Mesenchymal stem cell (in vitro differentiated cells and primary cell): ENCODE data around the gene PYGB.

ENCODE experiments used
- DNase-seq: peaks from one replicate; pipeline ENCODE4 v3.0.0-alpha.2; 2013
- H2AFZ ChIP-seq: one replicate; pipeline ENCODE4 v1.6.1; 2013; ENCODE audit warnings: low read depth, mild to moderate bottlenecking, control low read depth, inconsistent platforms, low read length, moderate library complexity
- H2AK5ac ChIP-seq: 2 replicates; pipeline ENCODE4 v1.6.1; 2013; ENCODE audit warnings: low read length, moderate library complexity, mild to moderate bottlenecking, inconsistent platforms; ENCODE audit not compliant: severe bottlenecking
- H2BK120ac ChIP-seq: one replicate; pipeline ENCODE4 v1.6.1; 2013; ENCODE audit warnings: low read depth, mild to moderate bottlenecking, inconsistent platforms, low read length, moderate library complexity
- H2BK12ac ChIP-seq, 2 experiments: one replicate each; pipeline ENCODE4 v1.6.1; 2013; ENCODE audit warnings: inconsistent platforms in 2 of 2, low read length in 2 of 2, mild to moderate bottlenecking in 2 of 2, moderate library complexity in 2 of 2, control low read depth in 1 of 2
- H2BK15ac ChIP-seq: one replicate; pipeline ENCODE4 v1.6.1; 2013; ENCODE audit warnings: mild to moderate bottlenecking, low read depth, inconsistent platforms; ENCODE audit not compliant: poor library complexity, severe bottlenecking
- H2BK5ac ChIP-seq: 2 replicates; pipeline ENCODE4 v1.6.1; 2013; ENCODE audit warnings: low read depth, mild to moderate bottlenecking, low read length, control low read depth, inconsistent platforms; ENCODE audit not compliant: poor library complexity, severe bottlenecking
- H3K14ac ChIP-seq, 2 experiments: one replicate each; pipeline ENCODE4 v1.6.1; 2013; ENCODE audit warnings: inconsistent platforms in 2 of 2, low read length in 2 of 2, control low read depth in 1 of 2, mild to moderate bottlenecking in 1 of 2, moderate library complexity in 1 of 2
- H3K18ac ChIP-seq, 2 experiments: one replicate each; pipeline ENCODE4 v1.6.1; 2013; ENCODE audit warnings: inconsistent platforms in 2 of 2, low read length in 2 of 2, control low read depth in 1 of 2, low read depth in 1 of 2, mild to moderate bottlenecking in 1 of 2
- H3K23ac ChIP-seq, 2 experiments: one replicate each; pipeline ENCODE4 v1.6.1; 2013; ENCODE audit warnings: inconsistent platforms in 2 of 2, low read length in 2 of 2, mild to moderate bottlenecking in 2 of 2, moderate library complexity in 2 of 2, control low read depth in 1 of 2
- H3K27ac ChIP-seq: 2 replicates; pipeline ENCODE4 v1.5.1; 2013; ENCODE audit warnings: mild to moderate bottlenecking, moderate library complexity, low read length, control low read depth, inconsistent platforms; ENCODE audit not compliant: poor library complexity, severe bottlenecking
- H3K27me3 ChIP-seq, 2 experiments: 2 replicates each; pipeline versions ENCODE4 v1.6.1 to v1.7.0; 2013; ENCODE audit warnings: low read length in 2 of 2, mild to moderate bottlenecking in 2 of 2, moderate library complexity in 2 of 2, control low read depth in 1 of 2, inconsistent platforms in 1 of 2; ENCODE audit not compliant: control insufficient read depth in 1 of 2, insufficient read depth in 1 of 2
- H3K36me3 ChIP-seq, 2 experiments: 2 replicates each; pipeline versions ENCODE4 v1.6.1 to v1.7.0; 2013; ENCODE audit warnings: low read length in 2 of 2, control low read depth in 1 of 2, inconsistent platforms in 1 of 2, low read depth in 1 of 2, mild to moderate bottlenecking in 1 of 2; ENCODE audit not compliant: insufficient read depth in 2 of 2, control insufficient read depth in 1 of 2
- H3K4ac ChIP-seq, 2 experiments: one replicate each; pipeline ENCODE4 v1.6.1; 2013; ENCODE audit warnings: inconsistent platforms in 2 of 2, low read length in 2 of 2, mild to moderate bottlenecking in 2 of 2, moderate library complexity in 2 of 2, control low read depth in 1 of 2, low read depth in 1 of 2
- H3K4me1 ChIP-seq: 2 replicates; pipeline ENCODE4 v1.6.1; 2013; ENCODE audit warnings: low read depth, low read length, control low read depth; ENCODE audit not compliant: control insufficient read depth, insufficient read depth
- H3K4me2 ChIP-seq: 2 replicates; pipeline ENCODE4 v1.6.1; 2013; ENCODE audit warnings: low read length, mild to moderate bottlenecking, inconsistent platforms; ENCODE audit not compliant: poor library complexity, severe bottlenecking
- H3K4me3 ChIP-seq, 2 experiments: 2 replicates each; pipeline versions ENCODE4 v1.5.1 to v1.7.0; 2013; ENCODE audit warnings: low read length in 2 of 2, mild to moderate bottlenecking in 2 of 2, control low read depth in 1 of 2, low read depth in 1 of 2; ENCODE audit not compliant: insufficient read depth in 1 of 2
- H3K79me1 ChIP-seq: replicated peaks from 2 replicates; pipeline ENCODE4 v1.6.1; 2013; ENCODE audit warnings: mild to moderate bottlenecking, control low read depth, low read length, inconsistent platforms; ENCODE audit not compliant: poor library complexity, severe bottlenecking
- H3K9ac ChIP-seq: 2 replicates; pipeline ENCODE4 v1.7.0; 2013; ENCODE audit warnings: mild to moderate bottlenecking, low read length, moderate library complexity
- H3K9me3 ChIP-seq: 2 replicates; pipeline ENCODE4 v1.7.0; 2013; ENCODE audit warnings: mild to moderate bottlenecking, low read length; ENCODE audit not compliant: control insufficient read depth
- H4K8ac ChIP-seq: one replicate; pipeline ENCODE4 v1.6.1; 2013; ENCODE audit warnings: inconsistent platforms, mild to moderate bottlenecking, low read length, moderate library complexity
- H4K91ac ChIP-seq: one replicate; pipeline ENCODE4 v1.6.1; 2013; ENCODE audit warnings: mild to moderate bottlenecking, low read length, inconsistent platforms
- whole genome bisulfite sequencing: methylation state at CpG from one replicate; pipeline ENCODE4 v1.1.7; 2013; ENCODE audit warnings: mixed read lengths; 5-methylcytosine and 5-hydroxymethylcytosine counted together

Gene PYGB

GRCh38 chr20:25282796-25283195, 34.9 kb downstream of the PYGB start:
- Histone ChIP-seq H3K4me3 (no peak overlapping the region), H3K79me1 (peaks cover 46% of the 10 kb centered on the region), H2BK12ac (no peak overlapping the region), H3K9ac (no peak overlapping the region), H3K9me3 (no peaks in the 10 kb centered on the region), H2BK5ac (no peak overlapping the region), H3K23ac (no peak overlapping the region), H3K18ac (no peak overlapping the region), H3K27me3 (no peaks in the 10 kb centered on the region), H3K4ac (no peak overlapping the region), H2AK5ac (no peak overlapping the region), H3K27ac (no peak overlapping the region), H2BK120ac (no peak overlapping the region), H2AFZ (no peak overlapping the region), H3K4me2 (no peak overlapping the region), H3K4me1 (peaks cover 32% of the 10 kb centered on the region), H3K36me3 (peaks cover 97 to 100% of the 10 kb centered on the region in 2 experiments), H4K8ac (no peak overlapping the region), H3K14ac (no peak overlapping the region), H2BK15ac (no peak overlapping the region), H4K91ac (no peak overlapping the region)
- 91% methylated on average over 11 of the region's 11 CpGs for WGBS
- no peak for DNase-seq

- Histone ChIP-seq H2BK15ac (no peak overlapping the region), H2BK12ac (no peak overlapping the region), H3K9ac (no peak overlapping the region), H3K4me3 (no peak overlapping the region), H3K18ac (no peak overlapping the region), H2BK120ac (no peak overlapping the region), H3K4ac (no peak overlapping the region), H3K79me1 (peaks cover 50% of the 10 kb centered on the region), H4K91ac (no peak overlapping the region), H3K14ac (no peak overlapping the region), H2AK5ac (no peak overlapping the region), H2BK5ac (no peak overlapping the region), H3K27ac (no peak overlapping the region), H3K4me1 (peaks cover 34% of the 10 kb centered on the region), H2AFZ (no peak overlapping the region), H4K8ac (no peak overlapping the region), H3K36me3 (peaks cover 97 to 100% of the 10 kb centered on the region in 2 experiments), H3K4me2 (no peak overlapping the region), H3K9me3 (no peaks in the 10 kb centered on the region), H3K23ac (no peak overlapping the region), H3K27me3 (no peaks in the 10 kb centered on the region)
- WGBS = 97% methylated on average over 23 of the region's 24 CpGs
- DNase-seq = no peak
These were observed 35.5 kb downstream of the PYGB start for GRCh38 chr20:25283221-25283951.

- 96% methylated on average over 16 of the region's 17 CpGs for WGBS
These were observed 36.3 kb downstream of the PYGB start for GRCh38 chr20:25284131-25284601.

GRCh38 chr20:25285091-25285647, 37.3 kb downstream of the PYGB start:
- WGBS = 93% methylated on average over 26 of the region's 26 CpGs
- Histone ChIP-seq H3K4ac (no peak overlapping the region), H3K23ac (no peak overlapping the region), H3K27me3 (no peaks in the 10 kb centered on the region), H2BK5ac (no peak overlapping the region), H3K27ac (no peak overlapping the region), H3K18ac (no peak overlapping the region), H3K9ac (no peak overlapping the region), H3K79me1 (peaks cover 56% of the 10 kb centered on the region), H3K9me3 (no peaks in the 10 kb centered on the region), H2AK5ac (no peak overlapping the region), H4K8ac (no peak overlapping the region), H2AFZ (no peak overlapping the region), H3K4me1 (peaks cover 27% of the 10 kb centered on the region), H3K36me3 (peaks cover 95 to 100% of the 10 kb centered on the region in 2 experiments), H2BK15ac (no peak overlapping the region), H3K14ac (no peak overlapping the region), H2BK12ac (no peak overlapping the region), H4K91ac (no peak overlapping the region), H3K4me3 (no peak overlapping the region), H3K4me2 (no peak overlapping the region), H2BK120ac (no peak overlapping the region)
- DNase-seq = no peak

More at GRCh38 chr20:25284131-25284601, 36.3 kb downstream of the PYGB start:
- no peak overlapping the region for H2AFZ ChIP-seq
- H4K8ac ChIP-seq = no peak overlapping the region
- H3K9me3 ChIP-seq = no peaks in the 10 kb centered on the region
- H3K4me1 ChIP-seq = peaks cover 32% of the 10 kb centered on the region
- no peak overlapping the region for H3K9ac ChIP-seq
- no peak for DNase-seq
- H2BK120ac ChIP-seq = no peak overlapping the region
- H3K36me3 ChIP-seq = peaks cover 96 to 100% of the 10 kb centered on the region in 2 experiments
- H2AK5ac ChIP-seq = no peak overlapping the region
- no peaks in the 10 kb centered on the region for H3K27me3 ChIP-seq
- H2BK5ac ChIP-seq = no peak overlapping the region
- no peak overlapping the region for H3K27ac ChIP-seq
- no peak overlapping the region for H2BK15ac ChIP-seq
- no peak overlapping the region for H2BK12ac ChIP-seq
- H3K79me1 ChIP-seq = peaks cover 55% of the 10 kb centered on the region
- H3K4ac ChIP-seq = no peak overlapping the region
- no peak overlapping the region for H4K91ac ChIP-seq
- no peak overlapping the region for H3K4me2 ChIP-seq
- no peak overlapping the region for H3K4me3 ChIP-seq
- no peak overlapping the region for H3K14ac ChIP-seq
- H3K23ac ChIP-seq = no peak overlapping the region
- H3K18ac ChIP-seq = no peak overlapping the region
